Panc1 (cell line): ENCODE results near the gene MARCHF3. TPM values are rescaled to one million over a fixed set of nuclear protein-coding genes. Genes with fewer than 3 reads are reported as not detected.

Experiments
- ATAC-seq: fragments of 200-7000 bp; cut with Tn5 transposase; 2 replicates; pipeline ENCODE4 v1.9.1; 2020; ENCODE audit warnings: mild to moderate bottlenecking, moderate library complexity
- BruUV-seq: library from RNA; stranded (reverse); fragments of 400-500 nt; replicated peaks from 2 replicates; lab custom pipeline; 2021; lab: Mats Ljungman, UMichigan
- CTCF ChIA-PET: fragments of 300-600 bp; sonication (Branson Sonifier 250); formaldehyde crosslinking; loops from one replicate; lab custom pipeline; 2022; ENCODE audit warnings: antibody characterized with exemption; lab: Charles Lee
- POLR2A ChIA-PET: fragments of 300-600 bp; sonication (Branson Sonifier 250); formaldehyde crosslinking; loops from one replicate; lab custom pipeline; 2022; ENCODE audit warnings: antibody characterized with exemption; lab: Charles Lee
- DNase-seq: peaks from one replicate; pipeline ENCODE4 v3.0.0-alpha.2; 2010; ENCODE audit warnings: low read depth, low spot score
- H3K27ac ChIP-seq: 2 replicates; pipeline ENCODE4 v1.5.1; 2011; ENCODE audit warnings: mild to moderate bottlenecking, low read length, inconsistent platforms
- H3K27me3 ChIP-seq: fragments of 200-500 bp; sonication (Bioruptor generic); 2 replicates; pipeline ENCODE4 v1.6.0; 2014; ENCODE audit warnings: low read length, inconsistent platforms; ENCODE audit not compliant: control insufficient read depth, insufficient read depth
- H3K36me3 ChIP-seq: fragments of 200-500 bp; sonication (Bioruptor generic); 2 replicates; pipeline ENCODE4 v1.5.1; 2014; ENCODE audit warnings: inconsistent platforms, mild to moderate bottlenecking, low read length, moderate library complexity; ENCODE audit not compliant: control insufficient read depth, insufficient read depth
- H3K4me1 ChIP-seq: 2 replicates; pipeline ENCODE4 v1.5.1; 2011; ENCODE audit warnings: inconsistent platforms, mild to moderate bottlenecking, low read length, moderate library complexity; ENCODE audit not compliant: control insufficient read depth, insufficient read depth
- H3K4me3 ChIP-seq, 2 experiments: 2 replicates each; pipeline ENCODE4 v1.5.1; 2011 to 2012; ENCODE audit warnings: low read depth in 2 of 2, low read length in 2 of 2, mild to moderate bottlenecking in 2 of 2, inconsistent platforms in 1 of 2, moderate library complexity in 1 of 2
- H3K9me3 ChIP-seq: fragments of 200-500 bp; sonication (Bioruptor generic); 2 replicates; pipeline ENCODE4 v1.5.1; 2014; ENCODE audit warnings: low read depth, mild to moderate bottlenecking, inconsistent platforms, low read length, moderate library complexity; ENCODE audit not compliant: control insufficient read depth, insufficient read depth
- POLR2AphosphoS5 ChIP-seq: IDR thresholded peaks from 2 replicates; pipeline ENCODE4 v1.6.1; 2012; ENCODE audit warnings: mild to moderate bottlenecking, low read depth, low read length, moderate library complexity
- SIN3A ChIP-seq: IDR thresholded peaks from 2 replicates; pipeline ENCODE4 v1.6.1; 2012; ENCODE audit warnings: low read depth, mild to moderate bottlenecking, low read length, moderate library complexity, borderline replicate concordance; ENCODE audit not compliant: insufficient read depth
- TCF7L2 ChIP-seq: IDR thresholded peaks from 2 replicates; pipeline ENCODE4 v1.6.1; 2011; ENCODE audit warnings: mild to moderate bottlenecking, low read depth, low read length, inconsistent platforms
- in situ Hi-C: cut with HindIII; loops from 2 replicates; pipeline ENCODE4 v1.10.0; 2016; ENCODE audit warnings: low sequenced_read_pairs, low pct_unique_long_range_greater_than_20kb
- intact Hi-C: fragments of 100-400 bp; cut with micrococcal nuclease; formaldehyde crosslinking; loops from one replicate; pipeline ENCODE4 v1.10.0; 2022; ENCODE audit not compliant: unreplicated experiment
- total RNA-seq: library from RNA; stranded (reverse); gene quantifications from one replicate; pipeline ENCODE4 v1.2.1, GENCODE V29; 2021; ENCODE audit not compliant: unreplicated experiment
- TF ChIP-seq, protein P1 (sequence below), 2 experiments: IDR thresholded peaks; 2 replicates each; pipeline ENCODE4 v1.6.1; 2011 to 2012; ENCODE audit warnings: low read depth in 2 of 2, control low read depth in 1 of 2, low read length in 1 of 2, mild to moderate bottlenecking in 1 of 2, moderate library complexity in 1 of 2; ENCODE audit not compliant: insufficient read depth in 1 of 2
- TF ChIP-seq, protein P2 (sequence below): fragments of 450-650 bp; IDR thresholded peaks from 2 replicates; pipeline ENCODE4 v1.5.1; 2017; ENCODE audit warnings: mild to moderate bottlenecking

The MARCHF3 gene
- total RNA-seq, 1 experiment from 2014 or later: 3.0 TPM

DNA sequence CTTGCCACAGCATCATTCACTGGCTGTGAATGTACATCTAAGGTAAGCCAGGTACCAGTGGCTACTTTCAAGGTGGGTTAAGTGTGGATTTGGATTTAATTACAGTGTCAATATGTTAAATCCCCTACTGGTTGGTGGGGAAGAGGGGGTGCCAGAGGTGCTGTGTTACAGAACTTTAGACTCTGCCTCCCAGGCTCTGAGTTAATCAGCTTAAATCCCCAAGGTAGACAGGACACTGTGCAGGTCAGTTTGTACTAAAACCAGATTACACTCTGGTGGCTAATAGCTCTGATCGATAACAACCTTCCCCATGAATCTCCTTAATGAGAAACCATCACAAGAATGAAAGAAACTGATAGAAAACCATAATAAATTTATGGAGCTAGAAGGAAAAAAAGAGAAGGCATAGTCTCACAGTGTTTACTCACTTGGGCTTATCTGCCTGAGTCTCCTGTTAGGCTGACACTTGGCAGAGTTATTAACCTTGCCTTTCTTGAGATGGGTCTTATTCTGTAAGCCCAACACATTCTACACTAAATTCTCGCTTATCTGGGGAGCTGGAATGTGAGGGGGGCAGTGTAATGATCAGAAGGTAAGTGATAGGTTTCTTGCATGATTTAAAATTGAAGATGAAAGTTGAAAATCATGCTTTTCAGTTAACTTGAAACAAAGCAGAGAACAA lies 146.7 kb downstream of the MARCHF3 start:
- intact Hi-C loops (no loop called here), in situ Hi-C loops (no loop called here)
- H3K4me1 ChIP-seq: no peaks in the 10 kb centered on the region
- POLR2A ChIA-PET: no interaction called here
- no peaks in the 10 kb centered on the region for H3K36me3 ChIP-seq
- no peak overlapping the region for H3K27ac ChIP-seq
- BruUV-seq: no TSS peak
- CTCF ChIA-PET: interaction anchor here (0.6 kb wide), 1 partner anchor 105 kb away, joined by 6 read pairs; no protein-coding TSS in a partner anchor
- no peak for ATAC-seq
- H3K4me3 ChIP-seq: no peak overlapping the region
- no peaks in the 10 kb centered on the region for H3K9me3 ChIP-seq
- H3K27me3 ChIP-seq: no peaks in the 10 kb centered on the region
- TF ChIP-seq TCF7L2 (no peak), SIN3A (no peak), POLR2AphosphoS5 (no peak)
- TF ChIP-seq, protein P1, sequence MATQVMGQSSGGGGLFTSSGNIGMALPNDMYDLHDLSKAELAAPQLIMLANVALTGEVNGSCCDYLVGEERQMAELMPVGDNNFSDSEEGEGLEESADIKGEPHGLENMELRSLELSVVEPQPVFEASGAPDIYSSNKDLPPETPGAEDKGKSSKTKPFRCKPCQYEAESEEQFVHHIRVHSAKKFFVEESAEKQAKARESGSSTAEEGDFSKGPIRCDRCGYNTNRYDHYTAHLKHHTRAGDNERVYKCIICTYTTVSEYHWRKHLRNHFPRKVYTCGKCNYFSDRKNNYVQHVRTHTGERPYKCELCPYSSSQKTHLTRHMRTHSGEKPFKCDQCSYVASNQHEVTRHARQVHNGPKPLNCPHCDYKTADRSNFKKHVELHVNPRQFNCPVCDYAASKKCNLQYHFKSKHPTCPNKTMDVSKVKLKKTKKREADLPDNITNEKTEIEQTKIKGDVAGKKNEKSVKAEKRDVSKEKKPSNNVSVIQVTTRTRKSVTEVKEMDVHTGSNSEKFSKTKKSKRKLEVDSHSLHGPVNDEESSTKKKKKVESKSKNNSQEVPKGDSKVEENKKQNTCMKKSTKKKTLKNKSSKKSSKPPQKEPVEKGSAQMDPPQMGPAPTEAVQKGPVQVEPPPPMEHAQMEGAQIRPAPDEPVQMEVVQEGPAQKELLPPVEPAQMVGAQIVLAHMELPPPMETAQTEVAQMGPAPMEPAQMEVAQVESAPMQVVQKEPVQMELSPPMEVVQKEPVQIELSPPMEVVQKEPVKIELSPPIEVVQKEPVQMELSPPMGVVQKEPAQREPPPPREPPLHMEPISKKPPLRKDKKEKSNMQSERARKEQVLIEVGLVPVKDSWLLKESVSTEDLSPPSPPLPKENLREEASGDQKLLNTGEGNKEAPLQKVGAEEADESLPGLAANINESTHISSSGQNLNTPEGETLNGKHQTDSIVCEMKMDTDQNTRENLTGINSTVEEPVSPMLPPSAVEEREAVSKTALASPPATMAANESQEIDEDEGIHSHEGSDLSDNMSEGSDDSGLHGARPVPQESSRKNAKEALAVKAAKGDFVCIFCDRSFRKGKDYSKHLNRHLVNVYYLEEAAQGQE (IDR thresholded peaks at IDR 0.05; ENCODE audit: insufficient read depth in 1 of 2, low read depth in 2 of 2, low read length in 1 of 2): no peak
- TF ChIP-seq, protein P2, sequence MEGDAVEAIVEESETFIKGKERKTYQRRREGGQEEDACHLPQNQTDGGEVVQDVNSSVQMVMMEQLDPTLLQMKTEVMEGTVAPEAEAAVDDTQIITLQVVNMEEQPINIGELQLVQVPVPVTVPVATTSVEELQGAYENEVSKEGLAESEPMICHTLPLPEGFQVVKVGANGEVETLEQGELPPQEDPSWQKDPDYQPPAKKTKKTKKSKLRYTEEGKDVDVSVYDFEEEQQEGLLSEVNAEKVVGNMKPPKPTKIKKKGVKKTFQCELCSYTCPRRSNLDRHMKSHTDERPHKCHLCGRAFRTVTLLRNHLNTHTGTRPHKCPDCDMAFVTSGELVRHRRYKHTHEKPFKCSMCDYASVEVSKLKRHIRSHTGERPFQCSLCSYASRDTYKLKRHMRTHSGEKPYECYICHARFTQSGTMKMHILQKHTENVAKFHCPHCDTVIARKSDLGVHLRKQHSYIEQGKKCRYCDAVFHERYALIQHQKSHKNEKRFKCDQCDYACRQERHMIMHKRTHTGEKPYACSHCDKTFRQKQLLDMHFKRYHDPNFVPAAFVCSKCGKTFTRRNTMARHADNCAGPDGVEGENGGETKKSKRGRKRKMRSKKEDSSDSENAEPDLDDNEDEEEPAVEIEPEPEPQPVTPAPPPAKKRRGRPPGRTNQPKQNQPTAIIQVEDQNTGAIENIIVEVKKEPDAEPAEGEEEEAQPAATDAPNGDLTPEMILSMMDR: no peak
- DNase-seq: no peak

DNA sequence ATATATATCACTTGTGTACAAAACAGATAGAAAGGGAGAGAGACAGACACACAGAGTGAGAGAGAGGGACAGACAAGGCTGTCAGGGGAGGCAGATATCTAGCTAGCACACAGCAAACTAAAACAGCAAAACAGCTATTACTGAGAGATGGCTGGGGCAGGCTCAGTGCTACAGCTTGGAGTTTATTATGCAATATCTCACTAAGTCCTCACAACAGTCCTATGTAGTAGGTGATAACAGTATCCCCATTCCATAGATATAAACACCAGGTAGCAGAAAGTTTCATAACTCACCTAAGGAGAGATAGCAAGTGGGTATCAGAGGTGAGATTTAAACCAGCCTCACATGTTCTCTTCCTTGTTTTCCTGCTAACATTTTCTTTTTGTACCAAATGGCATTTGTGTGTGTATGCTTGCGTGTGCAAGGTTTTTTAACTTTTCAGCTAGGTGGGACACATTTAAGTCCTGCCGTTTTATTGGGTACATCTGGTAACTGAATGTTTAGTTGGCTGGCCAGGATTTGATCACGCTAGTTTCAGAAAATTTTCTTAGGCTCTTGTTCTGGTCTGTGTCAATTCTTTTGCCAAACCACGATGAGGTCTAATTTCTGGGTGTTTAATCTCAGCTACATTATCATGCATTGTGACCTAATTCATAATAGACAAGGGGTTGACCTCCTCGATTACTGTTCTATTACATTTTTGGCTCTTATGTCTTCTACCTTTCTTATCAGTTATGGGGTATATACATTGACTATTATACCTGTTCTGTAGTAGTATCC lies 148.3 kb downstream of the MARCHF3 start:
- ATAC-seq (no peak), DNase-seq (no peak)
- intact Hi-C loops: no loop called here
- Histone ChIP-seq H3K27ac (no peak overlapping the region), H3K4me3 (no peak overlapping the region), H3K27me3 (no peaks in the 10 kb centered on the region), H3K4me1 (no peaks in the 10 kb centered on the region), H3K36me3 (no peaks in the 10 kb centered on the region), H3K9me3 (no peaks in the 10 kb centered on the region)
- ChIA-PET POLR2A (no interaction called here), CTCF (no interaction called here)
- no TSS peak for BruUV-seq
- TF ChIP-seq, protein P2: no peak
- TF ChIP-seq SIN3A (no peak), TCF7L2 (no peak), POLR2AphosphoS5 (no peak)
- TF ChIP-seq, protein P1 (IDR thresholded peaks at IDR 0.05; ENCODE audit: insufficient read depth in 1 of 2, low read depth in 2 of 2, low read length in 1 of 2): no peak
- in situ Hi-C loops: no loop called here
